ENCODE data around the gene TTC39C.

The TTC39C gene

DNA sequence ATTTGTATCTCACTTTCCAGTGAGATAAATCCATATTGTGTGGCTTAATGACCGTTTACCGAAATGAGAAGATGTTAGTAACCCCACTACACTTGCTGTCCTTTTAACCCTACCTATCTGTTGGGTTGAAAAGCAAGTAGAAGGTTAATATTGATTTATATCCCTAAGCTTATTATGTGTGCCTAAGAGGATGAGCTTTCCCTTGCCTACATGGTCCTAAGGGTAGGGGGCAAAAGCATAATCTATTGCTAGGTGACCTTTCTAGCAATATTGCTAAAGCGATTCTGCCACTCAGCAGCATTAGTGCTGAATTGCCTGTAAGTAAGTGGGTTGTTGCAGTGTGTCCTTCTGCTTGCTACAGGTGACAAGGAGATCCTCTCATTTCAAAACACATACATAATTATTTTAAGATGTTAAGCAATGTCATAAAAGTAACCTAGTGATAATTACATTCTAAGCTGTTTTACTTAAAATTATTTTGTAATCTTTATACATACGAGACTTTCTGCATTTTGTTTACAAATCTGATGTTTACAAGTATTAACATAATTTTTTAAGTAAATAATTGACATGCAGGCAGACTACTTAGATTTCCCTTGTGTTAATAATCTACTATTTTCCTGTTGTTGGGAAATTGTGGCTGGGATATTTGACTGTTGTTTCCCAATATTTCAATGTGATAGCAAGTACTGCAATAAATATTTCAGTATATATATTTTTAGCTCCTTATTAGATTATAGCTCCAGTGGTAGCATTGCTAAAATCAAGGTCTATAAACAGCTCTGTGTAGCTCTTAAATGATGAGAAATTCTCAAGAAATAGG, 75.2 kb downstream of the TTC39C start:
- no peak for DNase-seq

DNA sequence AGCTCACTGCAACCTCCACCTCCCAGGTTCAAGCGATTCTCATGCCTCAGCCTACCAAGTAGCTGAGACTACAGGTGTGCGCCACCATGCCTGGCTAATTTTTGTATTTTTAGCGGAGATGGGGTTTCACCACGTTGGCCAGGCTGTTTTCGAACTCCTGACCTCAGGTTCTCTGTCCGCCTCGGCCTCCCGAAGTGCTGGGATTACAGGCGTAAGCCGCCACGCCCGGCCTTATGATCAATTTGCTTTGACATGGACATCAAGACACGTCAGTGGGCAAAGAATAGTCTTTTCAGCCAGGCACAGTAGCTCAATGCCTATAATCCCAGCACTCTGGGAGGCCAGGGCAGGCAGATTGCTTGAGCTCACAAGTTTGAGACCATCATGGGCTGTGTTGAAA, 76.3 kb downstream of the TTC39C start:
- no peak for DNase-seq

- no peak for DNase-seq
Measured at GRCh38 chr18:24094561-24094960, 80.0 kb downstream of the TTC39C start.

DNA sequence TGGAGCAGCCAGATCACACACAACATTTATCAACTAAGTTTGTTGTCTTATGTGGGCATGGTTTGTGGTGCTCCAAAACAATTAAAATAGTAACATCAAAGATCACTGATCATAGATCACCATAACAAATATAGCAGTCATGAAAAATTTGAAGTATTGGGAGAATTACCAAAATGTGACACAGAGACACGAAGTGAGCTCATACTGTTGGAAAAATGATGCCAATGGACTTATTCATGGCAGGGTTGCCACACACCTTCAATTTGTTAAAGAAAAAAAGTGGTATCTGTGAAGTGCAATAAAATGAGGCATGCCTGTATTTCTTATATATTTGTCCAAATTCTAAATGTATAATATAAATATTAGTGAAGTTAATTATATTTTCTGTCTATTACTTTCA, 81.4 kb downstream of the TTC39C start:
- no peak for DNase-seq

DNA sequence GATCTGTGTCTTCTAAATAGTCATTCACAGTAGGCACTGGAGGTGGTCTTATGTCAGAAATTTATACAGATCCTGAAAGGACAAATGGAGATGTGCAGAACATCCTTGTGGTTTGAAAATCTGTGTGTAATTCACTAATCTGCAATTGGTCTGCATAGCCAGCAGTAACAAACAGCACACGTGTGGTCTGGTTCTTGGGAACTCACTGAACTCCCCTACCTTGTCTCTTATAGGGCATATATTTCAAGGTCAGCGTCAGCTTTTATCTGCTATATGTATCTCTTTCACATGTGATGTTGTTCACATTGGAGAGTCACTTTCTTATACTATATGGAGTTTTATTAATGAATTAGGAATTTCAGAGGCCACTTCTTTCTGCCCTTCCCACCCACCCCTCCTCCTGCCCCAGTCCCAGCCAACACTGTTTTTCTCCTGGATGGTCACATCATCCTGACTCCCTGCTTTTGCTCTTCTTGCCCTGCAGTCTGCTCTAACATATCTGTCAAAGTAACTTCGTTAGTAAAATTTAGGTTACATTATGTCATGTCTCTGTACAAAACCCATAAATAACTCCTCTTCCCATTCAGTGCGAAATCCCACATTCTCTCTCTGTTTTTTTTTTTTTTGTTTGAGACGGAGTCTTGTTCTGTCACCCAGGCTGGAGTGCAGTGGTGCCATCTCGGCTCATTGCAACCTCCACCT, 88.9 kb downstream of the TTC39C start:
- DNase-seq: no peak

DNA sequence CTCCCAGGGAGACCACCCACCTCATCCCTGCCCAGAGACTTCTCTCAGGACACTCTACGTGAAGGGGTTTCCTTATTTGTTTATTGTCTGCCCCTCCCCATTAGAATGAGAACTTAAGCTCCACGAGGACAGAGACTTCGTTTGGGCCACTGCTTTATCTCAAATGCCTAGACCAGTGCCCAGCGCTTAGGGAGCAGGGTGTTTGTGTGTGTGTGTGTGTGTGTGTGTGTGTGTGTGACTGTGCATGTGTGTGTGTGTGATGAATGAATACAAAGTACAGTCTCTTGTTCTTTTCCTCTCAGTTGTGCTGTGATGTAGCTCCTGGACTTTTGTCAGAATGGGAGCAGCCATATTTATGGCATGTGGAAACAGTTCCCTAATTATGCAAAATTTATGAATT, 89.9 kb downstream of the TTC39C start:
- no peak for DNase-seq

DNA sequence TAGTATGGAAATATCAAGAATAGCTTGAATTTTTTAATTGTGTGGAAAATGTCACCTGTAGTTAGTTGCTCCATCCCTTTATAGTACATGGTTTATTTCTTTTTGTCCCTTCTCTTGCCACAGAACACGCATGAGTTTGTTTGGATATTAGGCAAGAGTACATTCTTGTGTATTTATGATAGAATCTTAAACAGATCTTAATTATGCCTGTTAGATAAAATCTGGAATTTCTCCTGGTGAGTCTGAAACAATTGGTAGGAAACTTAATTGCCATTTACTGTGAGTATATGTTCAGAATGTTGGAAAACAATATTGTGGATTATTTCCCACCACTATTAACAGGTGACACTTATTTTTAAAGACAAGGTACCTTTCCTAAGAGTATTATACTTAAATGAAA, 94.1 kb downstream of the TTC39C start:
- DNase-seq: no peak

DNA sequence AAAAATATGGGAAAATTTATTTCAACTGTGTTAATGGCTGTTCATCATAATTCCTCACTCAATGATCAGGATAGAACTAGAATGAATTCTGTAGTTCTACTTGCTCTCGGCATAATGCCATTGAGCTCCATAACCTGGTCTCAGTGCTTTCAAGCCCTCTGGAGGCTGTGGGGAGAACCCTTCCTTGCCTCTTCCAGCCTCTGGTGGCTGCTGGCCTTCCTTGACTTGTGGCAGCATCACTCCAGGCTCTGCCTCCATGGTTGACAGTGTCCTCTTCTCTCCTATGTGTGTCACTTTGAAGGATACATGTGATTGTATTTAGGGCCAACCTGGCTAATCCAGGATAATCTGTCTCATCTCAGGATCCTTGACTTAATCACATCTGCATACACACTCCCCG, 97.4 kb downstream of the TTC39C start:
- no peak for DNase-seq

GRCh38 chr18:24112464-24112863, 97.9 kb downstream of the TTC39C start:
- DNase-seq: no peak

GRCh38 chr18:24112874-24113615, 98.5 kb downstream of the TTC39C start:
- no peak for DNase-seq

DNA sequence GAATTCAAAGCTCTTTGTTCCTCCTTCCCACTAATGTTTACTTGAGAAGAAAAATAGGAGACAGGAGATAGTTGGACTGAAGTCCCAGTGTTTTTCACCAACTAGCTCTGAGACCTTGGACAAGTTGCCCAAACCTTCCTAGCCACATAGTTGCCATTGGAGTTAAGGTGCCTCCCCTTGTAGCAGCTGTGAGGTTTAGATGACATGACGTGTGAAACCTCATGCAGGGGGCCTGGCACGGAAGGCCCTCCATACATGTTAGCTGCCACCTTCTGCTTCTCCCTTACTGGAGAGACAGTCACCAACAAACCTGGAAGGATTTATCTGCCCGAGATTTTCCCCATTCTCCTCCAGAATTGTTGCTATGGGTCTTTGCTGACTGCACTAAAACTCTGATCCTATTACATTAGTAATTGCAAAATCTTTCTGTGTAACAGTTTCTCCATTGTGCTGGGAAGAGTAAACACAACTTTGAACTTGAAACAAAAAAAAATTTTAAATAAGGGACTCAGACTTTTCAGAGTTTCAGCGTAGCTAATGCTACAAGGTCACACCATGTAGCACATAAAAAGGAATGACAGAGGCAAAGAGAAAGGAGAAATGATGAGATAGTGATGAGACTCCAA, 100.5 kb downstream of the TTC39C start:
- DNase-seq: no peak

GRCh38 chr18:24115628-24116027, 101.1 kb downstream of the TTC39C start:
- no peak for DNase-seq

GRCh38 chr18:24118750-24119577, 104.4 kb downstream of the TTC39C start:
- DNase-seq: peak; percentile 79

- no peak for DNase-seq
Measured at GRCh38 chr18:24120676-24121075, 106.1 kb downstream of the TTC39C start.

DNA sequence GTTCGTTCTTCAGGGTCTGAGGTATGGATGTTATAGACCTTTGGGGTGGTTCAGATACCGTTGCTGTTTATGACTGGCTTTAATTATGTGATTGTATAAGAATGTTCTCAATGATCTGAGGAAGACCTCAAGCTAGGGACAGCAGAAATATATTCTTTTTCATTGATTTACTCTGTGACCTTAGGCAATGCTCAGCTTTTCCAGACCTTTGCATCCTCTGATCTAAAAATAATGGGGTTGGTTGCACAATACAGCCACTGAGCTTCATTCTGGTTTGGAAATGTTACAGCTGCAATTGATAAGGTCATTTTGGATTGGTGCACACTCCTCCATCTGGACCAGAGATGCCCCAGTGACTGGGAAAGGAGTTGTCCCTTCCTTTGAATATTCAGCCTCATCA, 107.1 kb downstream of the TTC39C start:
- DNase-seq: no peak

DNA sequence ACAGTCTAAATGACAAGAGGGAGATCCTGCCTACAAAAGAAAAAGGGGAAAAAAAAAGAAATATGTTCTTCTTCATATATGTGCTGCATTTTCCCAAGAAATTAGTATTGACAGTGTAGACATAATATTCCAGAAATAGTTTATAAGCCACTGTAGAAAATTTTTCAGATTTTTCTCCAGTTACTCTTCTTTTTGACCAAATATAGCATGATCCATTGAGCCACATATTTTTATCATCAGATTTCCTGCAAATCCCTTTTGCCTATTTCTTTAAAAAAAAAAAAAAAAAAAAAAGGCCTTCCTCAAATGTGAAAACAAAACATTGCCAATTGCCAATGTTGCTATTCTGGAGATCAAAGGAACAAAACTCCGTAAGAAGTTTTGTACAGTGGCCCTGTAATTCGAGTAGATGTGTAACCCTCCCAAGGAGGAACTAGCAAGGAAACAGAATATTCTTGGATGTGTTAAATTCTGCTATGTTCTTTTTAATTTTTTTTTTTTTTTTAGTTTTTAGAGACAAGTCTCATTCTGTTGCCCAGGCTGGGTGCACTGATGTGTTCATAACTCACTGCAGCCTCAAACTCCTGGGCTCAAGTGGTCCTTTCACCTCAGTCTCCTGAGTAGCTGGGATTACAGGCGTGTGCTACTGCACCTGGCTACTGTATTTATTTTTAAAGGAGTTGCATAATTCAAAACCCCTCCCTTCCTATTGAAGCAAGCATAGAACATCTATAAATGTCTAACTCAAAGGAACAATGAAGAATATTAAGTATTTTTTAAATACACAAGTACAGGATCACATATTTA, 111.8 kb downstream of the TTC39C start:
- no peak for DNase-seq

GRCh38 chr18:24127735-24128134, 113.2 kb downstream of the TTC39C start:
- no peak for DNase-seq

GRCh38 chr18:24128700-24129099, 114.1 kb downstream of the TTC39C start:
- DNase-seq: no peak

GRCh38 chr18:24130494-24130893, 115.9 kb downstream of the TTC39C start:
- DNase-seq: no peak

GRCh38 chr18:24136967-24137373, 122.4 kb downstream of the TTC39C start:
- no peak for DNase-seq

GRCh38 chr18:24138409-24138788, 123.8 kb downstream of the TTC39C start:
- no peak for DNase-seq
